Measurements from ENCODE around the gene MRPL51. TPM values are rescaled to one million over a fixed set of nuclear protein-coding genes. Genes with fewer than 3 reads are reported as not detected.

The MRPL51 gene
- total RNA-seq, 1 donor from 2014 or later, result 202 TPM

GRCh38 chr12:6450869-6451347, 42.2 kb downstream of the MRPL51 start:
- Histone ChIP-seq H3K4me1 (ENCODE audit: insufficient read depth, low read length) (peaks cover 28% of the 10 kb centered on the region), H2AFZ (ENCODE audit: low read depth, low read length) (peak overlapping the region; percentile 94), H4K20me1 (ENCODE audit: insufficient read depth, low read length) (no peaks in the 10 kb centered on the region), H3K27me3 (ENCODE audit: insufficient read depth, low read length) (no peaks in the 10 kb centered on the region), H3K36me3 (ENCODE audit: insufficient read depth, low read length) (no peaks in the 10 kb centered on the region), H3K4me3 (ENCODE audit: insufficient read depth, low read depth, low read length) (peak overlapping the region; percentile 65), H3K27ac (ENCODE audit: low read depth, low read length) (no peak overlapping the region), H3K9ac (ENCODE audit: low read length) (peak overlapping the region; percentile 78), H3K79me2 (ENCODE audit: insufficient read depth, low read length) (no peaks in the 10 kb centered on the region), H3K4me2 (ENCODE audit: low read length) (peak overlapping the region; percentile 92), H3K9me3 (ENCODE audit: insufficient read depth, low read depth, low read length) (no peaks in the 10 kb centered on the region)
- H3K4me1 Mint-ChIP-seq (ENCODE audit: low read depth, unreplicated experiment), result peaks cover 14% of the 10 kb centered on the region
- TF ChIP-seq CTCF (IDR thresholded peaks at IDR 0.05; ENCODE audit: insufficient read depth, low read depth, low read length), result no peak
- no peak for TF ChIP-seq EZH2 (IDR thresholded peaks at IDR 0.05; ENCODE audit: insufficient read depth, low read length)
- H3K36me3 Mint-ChIP-seq (ENCODE audit: low read depth, unreplicated experiment), result peaks cover 7% of the 10 kb centered on the region
- H3K27me3 Mint-ChIP-seq (ENCODE audit: low read depth, unreplicated experiment), result peaks cover 7% of the 10 kb centered on the region
- peak overlapping the region; percentile 72 for H3K4me3 Mint-ChIP-seq (ENCODE audit: unreplicated experiment)
- FAIRE-seq, result no peak
- DNase-seq (ENCODE audit: low read depth), result no peak
- no peak overlapping the region for H3K27ac Mint-ChIP-seq (ENCODE audit: unreplicated experiment)
- no peaks in the 10 kb centered on the region for H3K9me3 Mint-ChIP-seq (ENCODE audit: unreplicated experiment)

GRCh38 chr12:6450091-6450868, 42.8 kb downstream of the MRPL51 start:
- peak overlapping the region; percentile 34 for H3K27ac Mint-ChIP-seq (ENCODE audit: unreplicated experiment)
- H2AFZ ChIP-seq (ENCODE audit: low read depth, low read length), result peak overlapping the region; percentile 94
- no peak for FAIRE-seq

More at GRCh38 chr12:6450091-6450868, 42.8 kb downstream of the MRPL51 start:
- Histone ChIP-seq H3K27ac (ENCODE audit: low read depth, low read length) (no peak overlapping the region), H3K79me2 (ENCODE audit: insufficient read depth, low read length) (no peaks in the 10 kb centered on the region), H3K9me3 (ENCODE audit: insufficient read depth, low read depth, low read length) (no peaks in the 10 kb centered on the region), H3K4me2 (ENCODE audit: low read length) (peak overlapping the region; percentile 92), H3K9ac (ENCODE audit: low read length) (peak overlapping the region; percentile 78), H4K20me1 (ENCODE audit: insufficient read depth, low read length) (no peaks in the 10 kb centered on the region), H3K27me3 (ENCODE audit: insufficient read depth, low read length) (no peaks in the 10 kb centered on the region), H3K4me1 (ENCODE audit: insufficient read depth, low read length) (peaks cover 28% of the 10 kb centered on the region), H3K4me3 (ENCODE audit: insufficient read depth, low read depth, low read length) (peak overlapping the region; percentile 65), H3K36me3 (ENCODE audit: insufficient read depth, low read length) (no peaks in the 10 kb centered on the region)
- Mint-ChIP-seq H3K36me3 (ENCODE audit: low read depth, unreplicated experiment) (peaks cover 7% of the 10 kb centered on the region), H3K9me3 (ENCODE audit: unreplicated experiment) (peaks cover 1% of the 10 kb centered on the region), H3K27me3 (ENCODE audit: low read depth, unreplicated experiment) (peaks cover 11% of the 10 kb centered on the region), H3K4me1 (ENCODE audit: low read depth, unreplicated experiment) (peaks cover 14% of the 10 kb centered on the region), H3K4me3 (ENCODE audit: unreplicated experiment) (no peak overlapping the region)
- DNase-seq (ENCODE audit: low read depth), result no peak
- TF ChIP-seq EZH2 (IDR thresholded peaks at IDR 0.05; ENCODE audit: insufficient read depth, low read length) (no peak), CTCF (IDR thresholded peaks at IDR 0.05; ENCODE audit: insufficient read depth, low read depth, low read length) (no peak)

Measured in astrocyte (in vitro differentiated cells and primary cell).